Heart right ventricle (tissue), 16 donors: ENCODE results near the gene AGBL1. TPM values are rescaled to one million over a fixed set of nuclear protein-coding genes. Genes with fewer than 3 reads are reported as not detected.
A peak's percentile ranks its signal among the peaks of the same experiment; 100 is the strongest.

Experiments
- ATAC-seq, 8 donors: fragments of 200-7000 bp; cut with Tn5 transposase; one replicate each; pipeline ENCODE4 v1.9.1; 2020; ENCODE audit warnings: mild to moderate bottlenecking in 8 of 8, moderate library complexity in 8 of 8, moderate number of reproducible peaks in 1 of 8
- DNase-seq, 2 donors: peaks; one replicate each; pipeline ENCODE4 v3.0.0-alpha.2; 2020
- H3K27ac ChIP-seq, 10 donors: fragments of 200-600 bp; sonication (generic) in 2 of 10; one replicate each; pipeline versions ENCODE4 v1.5.0 to v1.8.0; 2020 to 2022; ENCODE audit warnings: mild to moderate bottlenecking in 3 of 10
- H3K27me3 ChIP-seq, 7 donors: fragments of 200-600 bp; one replicate each; pipeline ENCODE4 v1.8.0; 2021 to 2022; ENCODE audit warnings: mild to moderate bottlenecking in 2 of 7
- H3K36me3 ChIP-seq, 9 donors: fragments of 200-600 bp; sonication (generic) in 1 of 9; one replicate each; pipeline versions ENCODE4 v1.5.0 to v1.8.0; 2020 to 2022; ENCODE audit warnings: mild to moderate bottlenecking in 2 of 9
- H3K4me1 ChIP-seq, 9 donors: fragments of 200-600 bp; sonication (generic) in 1 of 9; one replicate each; pipeline versions ENCODE4 v1.5.0 to v1.8.0; 2020 to 2022; ENCODE audit warnings: mild to moderate bottlenecking in 4 of 9
- H3K4me3 ChIP-seq, 10 donors: fragments of 200-600 bp; sonication (generic) in 2 of 10; one replicate each; pipeline versions ENCODE4 v1.5.0 to v1.8.0; 2020 to 2022; ENCODE audit warnings: mild to moderate bottlenecking in 7 of 10, moderate library complexity in 2 of 10
- H3K9me3 ChIP-seq, 11 donors: fragments of 200-600 bp in 10 of 11; sonication (generic) in 2 of 11; one replicate each; pipeline versions ENCODE4 v1.5.0 to v1.8.0; 2013 to 2022; ENCODE audit warnings: mild to moderate bottlenecking in 2 of 11, control low read depth in 1 of 11, moderate library complexity in 1 of 11
- CTCF ChIP-seq, 9 donors: fragments of 200-600 bp; sonication (generic) in 2 of 9; IDR thresholded peaks; one replicate each; pipeline versions ENCODE4 v1.5.0 to v1.8.0; 2021 to 2022; ENCODE audit warnings: antibody characterized with exemption in 9 of 9, mild to moderate bottlenecking in 5 of 9, moderate library complexity in 1 of 9
- WGBS, 2 donors: extraction: QIAGEN DNeasy Blood & Tissue Kit; methylation state at CpG; one replicate each; pipeline ENCODE4 v1.1.7; 2013; ENCODE audit warnings: inconsistent platforms in 1 of 2; 5-methylcytosine and 5-hydroxymethylcytosine counted together
- intact Hi-C, 10 donors: fragments of 100-400 bp; cut with DNase I; formaldehyde crosslinking; loops; one replicate each; pipeline versions ENCODE4 v1.11.1 to v1.14.2; 2022
- polyA plus RNA-seq, 2 donors: library from polyadenylated mRNA; stranded (reverse); fragments of 200-250 nt; gene quantifications; one replicate each; pipeline ENCODE4 v1.2.3, GENCODE V29; 2013
- total RNA-seq, 10 donors: library from RNA; stranded (reverse); fragmentation: NEBNext Ultra II Directional in 3 of 10; extraction: Animal tissue kit (Norgen Biotek cat#: 25700) in 3 of 10; gene quantifications; one replicate each; pipeline versions ENCODE4 v1.2.1 to v1.2.4, GENCODE V29; 2021 to 2023
- donor health status: Arrhythmogenic right ventricular cardiomyopathy.
- donor health status: ischemic (EF 13 %, LVEDD 7.1; RV severe dilation, severe dysfunction).
- donor health status: healthy with polysubstance abuse.
- donor health status: DM: no; HTN: yes; CAD: no.
- donor health status: DM: no; HTN: no; CAD: no.
- donor health status: ischemic (EF 25% LVEDD 6.9; RV normal size, moderate dysfunction).
- donor health status: ischemic (EF 25% LVEDD 5.7; RV mildly dilated, moderate dysfunction).
- donor health status: healthy.
- donor health status: DM: yes; HTN: yes; CAD: no.
- donor health status: Ischemic cardiomyopathy.
- donor health status: ischemic (EF 35%, LVEDD 5.7; RV mildly dilated, moderate dysfunction).
- donor health status: nonischemic (EF 11% LVEDD 7.7; RV severe dilation, severe dysfunction).
- donor health status: DM: yes; HTN: yes; CAD: no.
- donor health status: PGD.
- donor health status: ischemic (EF 29% LVEDD 5.4; RV normal size, mild dysfunction).
- donor health status: nonischemic (EF 23%, LVEDD 6.1; RV moderate dilation, normal function).

The AGBL1 gene
- total and polyA plus RNA-seq, 12 donors, result 0.02 to 0.13 (median 0.09) TPM; not detected in 7

GRCh38 chr15:86183596-86184491 lies 104.2 kb downstream of the AGBL1 start:
- Histone ChIP-seq H3K27me3 (no peaks in the 10 kb centered on the region), H3K36me3 (no peaks in the 10 kb centered on the region), H3K27ac (no peak overlapping the region), H3K4me1 (no peaks in the 10 kb centered on the region), H3K4me3 (no peak overlapping the region), H3K9me3 (no peaks in the 10 kb centered on the region)
- TF ChIP-seq CTCF (IDR thresholded peaks at IDR 0.05), result no peak
- ATAC-seq (no peak), DNase-seq (no peak)
- 61 to 67% methylated on average over 6 of the region's 6 CpGs for WGBS, 2 donors
- intact Hi-C loops, result no loop called here

- H3K36me3 ChIP-seq, result no peaks in the 10 kb centered on the region
- ATAC-seq (no peak), DNase-seq (no peak)
- 60 to 61% methylated on average over 11 of the region's 11 CpGs for WGBS, 2 donors
- no peaks in the 10 kb centered on the region for H3K4me1 ChIP-seq
- no peaks in the 10 kb centered on the region for H3K9me3 ChIP-seq
- peak overlapping the region in 1 of 10 donors; percentile 9 for H3K4me3 ChIP-seq
- H3K27ac ChIP-seq, result no peak overlapping the region
- no peak for TF ChIP-seq CTCF (IDR thresholded peaks at IDR 0.05)
- peaks cover 0 to 9% (median 0%) of the 10 kb centered on the region in 7 donors for H3K27me3 ChIP-seq
- intact Hi-C loops, result no loop called here
Observed at GRCh38 chr15:86193716-86194380, 114.2 kb downstream of the AGBL1 start.

- intact Hi-C loops, result no loop called here
Observed at GRCh38 chr15:86197770-86198169, 118.1 kb downstream of the AGBL1 start.

More at GRCh38 chr15:86197770-86198169, 118.1 kb downstream of the AGBL1 start:
- Histone ChIP-seq H3K9me3 (no peaks in the 10 kb centered on the region), H3K36me3 (no peaks in the 10 kb centered on the region), H3K27me3 (no peaks in the 10 kb centered on the region), H3K4me1 (no peaks in the 10 kb centered on the region), H3K27ac (no peak overlapping the region), H3K4me3 (no peak overlapping the region)
- ATAC-seq, result no peak
- DNase-seq, result no peak
- no peak for TF ChIP-seq CTCF (IDR thresholded peaks at IDR 0.05)
